Measurements from ENCODE around the gene USP31.
"Not testable (repeated sequence)": the region's sequence is repeated elsewhere in the genome, so short reads cannot be mapped to it uniquely, and the experiment has no call there.

The USP31 gene

DNA sequence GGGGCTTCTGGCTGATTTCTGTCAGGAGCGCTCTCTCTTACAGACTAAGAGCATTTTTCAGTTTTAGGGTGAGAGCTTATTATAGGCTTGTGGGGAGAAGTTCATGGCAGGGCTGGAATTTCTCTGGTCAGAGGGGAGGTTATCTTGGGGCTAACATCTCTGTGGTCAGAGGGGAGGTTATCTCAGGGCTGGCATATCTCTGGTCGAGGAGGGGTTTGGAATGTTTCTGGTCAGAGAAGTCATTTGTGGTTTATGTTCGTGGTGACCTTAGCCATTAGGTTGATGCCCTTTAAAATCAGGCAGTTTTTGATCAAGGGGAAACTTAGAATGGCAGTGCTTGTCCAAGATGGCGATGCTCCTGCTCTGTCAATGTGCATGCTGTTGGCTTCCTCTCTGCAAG is 10.8 kb upstream of the USP31 start:
- DNase-seq (ENCODE audit: low read depth in 2 of 3, low spot score in 1 of 3): no peak

- DNase-seq (ENCODE audit: low read depth in 2 of 3, low spot score in 1 of 3): no peak
Observed at GRCh38 chr16:23158114-23158513, 8.9 kb upstream of the USP31 start.

GRCh38 chr16:23156946-23157460 is 7.8 kb upstream of the USP31 start:
- DNase-seq (ENCODE audit: low read depth in 2 of 3, low spot score in 1 of 3): no peak

DNA sequence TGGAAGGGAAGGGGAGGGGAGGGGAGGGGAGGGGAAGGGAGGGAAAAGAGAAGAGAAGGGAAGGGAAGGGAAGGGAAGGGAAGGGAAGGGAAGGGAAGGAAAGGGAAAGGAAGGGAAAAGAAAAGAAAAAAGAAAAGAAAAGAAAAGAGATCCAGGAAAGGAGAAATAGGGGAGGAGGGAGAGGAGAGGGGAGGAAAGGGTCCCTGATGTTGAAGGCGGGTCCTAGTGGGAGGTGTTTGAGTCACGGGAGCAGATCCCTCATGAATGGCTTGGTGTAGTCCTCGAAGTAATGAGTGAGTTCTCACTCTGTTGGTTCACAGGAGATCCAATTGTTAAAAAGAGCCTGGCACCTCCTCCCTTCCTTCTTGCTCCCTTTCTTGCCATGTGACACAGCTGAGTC is 6.9 kb upstream of the USP31 start:
- no peak for DNase-seq (ENCODE audit: low read depth in 2 of 3, low spot score in 1 of 3)

DNA sequence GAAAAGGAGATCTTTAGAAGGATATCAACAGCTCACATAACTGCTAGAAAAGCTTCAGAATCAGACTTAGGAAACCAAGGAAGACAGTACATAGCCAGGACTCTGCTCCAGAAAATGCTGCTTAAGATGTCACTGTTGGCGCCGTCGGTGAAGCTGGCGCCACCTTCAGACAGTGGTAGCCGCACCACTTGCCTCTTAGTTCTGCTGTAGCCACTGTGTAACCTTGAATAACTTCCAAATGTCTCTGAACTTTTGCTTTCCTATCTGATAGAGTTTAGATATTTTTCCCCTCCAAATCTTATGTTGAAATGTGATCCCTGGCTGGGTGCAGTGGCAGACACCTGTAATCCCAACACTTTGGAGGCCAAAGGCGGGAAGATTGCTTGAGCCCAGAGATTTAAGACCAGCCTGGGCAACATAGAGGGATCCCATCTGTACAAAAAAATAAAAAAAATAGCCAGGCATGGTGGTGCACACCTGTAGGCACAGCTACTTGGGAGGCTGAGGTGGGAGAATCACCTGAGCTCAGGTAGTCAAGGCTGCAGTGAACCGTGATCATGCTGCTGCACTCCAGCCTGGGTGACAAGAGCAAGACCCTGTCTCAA is 6.3 kb upstream of the USP31 start:
- DNase-seq (ENCODE audit: low read depth in 2 of 3, low spot score in 1 of 3): no peak

GRCh38 chr16:23152386-23153178 is 3.3 kb upstream of the USP31 start:
- no peak for DNase-seq (ENCODE audit: low read depth in 2 of 3, low spot score in 1 of 3)

- no peak for DNase-seq (ENCODE audit: low read depth in 2 of 3, low spot score in 1 of 3)
Observed at GRCh38 chr16:23149993-23150364, 727 bp upstream of the USP31 start.

GRCh38 chr16:23148513-23149266 is 562 bp downstream of the USP31 start:
- DNase-seq (ENCODE audit: low read depth in 2 of 3, low spot score in 1 of 3): peak; percentile 12 to 35 (median 13)

DNA sequence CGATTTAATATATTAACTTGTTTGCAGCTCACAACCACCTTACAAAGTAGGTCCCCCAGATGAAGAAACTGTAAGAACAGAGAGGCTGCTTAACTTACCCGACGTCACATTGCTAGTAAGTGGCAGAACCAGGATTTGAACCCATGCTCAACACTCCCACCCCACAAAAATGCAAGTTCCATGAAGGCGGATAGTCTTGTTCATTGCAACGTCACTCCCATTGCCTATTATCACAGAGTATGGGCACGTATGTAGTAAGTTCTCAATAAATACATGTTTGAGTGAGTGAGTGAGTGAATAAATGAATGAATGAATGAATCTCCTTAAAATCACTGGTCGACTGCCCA is 1.1 kb downstream of the USP31 start:
- no peak for DNase-seq (ENCODE audit: low read depth in 2 of 3, low spot score in 1 of 3)

DNA sequence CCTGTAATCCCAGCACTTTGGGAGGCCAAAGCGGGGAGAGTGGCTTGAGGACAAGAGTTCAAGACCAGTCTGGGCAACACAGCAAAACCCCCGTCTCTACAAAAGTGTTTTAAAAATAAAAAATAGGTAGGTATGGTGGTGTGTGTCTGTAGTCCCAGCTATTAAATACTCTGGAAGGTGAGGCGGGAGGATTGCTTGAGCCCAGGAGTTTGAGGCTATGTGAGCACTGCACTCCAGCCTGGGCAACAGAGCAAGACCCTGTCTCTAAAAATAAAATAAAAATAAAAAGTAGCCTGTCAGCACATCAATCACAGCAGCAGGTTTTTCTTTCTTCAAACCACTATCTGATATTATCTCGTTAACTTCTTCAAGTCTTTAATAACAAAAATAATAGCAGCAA is 1.6 kb downstream of the USP31 start:
- DNase-seq (ENCODE audit: low read depth in 2 of 3, low spot score in 1 of 3): no peak

DNA sequence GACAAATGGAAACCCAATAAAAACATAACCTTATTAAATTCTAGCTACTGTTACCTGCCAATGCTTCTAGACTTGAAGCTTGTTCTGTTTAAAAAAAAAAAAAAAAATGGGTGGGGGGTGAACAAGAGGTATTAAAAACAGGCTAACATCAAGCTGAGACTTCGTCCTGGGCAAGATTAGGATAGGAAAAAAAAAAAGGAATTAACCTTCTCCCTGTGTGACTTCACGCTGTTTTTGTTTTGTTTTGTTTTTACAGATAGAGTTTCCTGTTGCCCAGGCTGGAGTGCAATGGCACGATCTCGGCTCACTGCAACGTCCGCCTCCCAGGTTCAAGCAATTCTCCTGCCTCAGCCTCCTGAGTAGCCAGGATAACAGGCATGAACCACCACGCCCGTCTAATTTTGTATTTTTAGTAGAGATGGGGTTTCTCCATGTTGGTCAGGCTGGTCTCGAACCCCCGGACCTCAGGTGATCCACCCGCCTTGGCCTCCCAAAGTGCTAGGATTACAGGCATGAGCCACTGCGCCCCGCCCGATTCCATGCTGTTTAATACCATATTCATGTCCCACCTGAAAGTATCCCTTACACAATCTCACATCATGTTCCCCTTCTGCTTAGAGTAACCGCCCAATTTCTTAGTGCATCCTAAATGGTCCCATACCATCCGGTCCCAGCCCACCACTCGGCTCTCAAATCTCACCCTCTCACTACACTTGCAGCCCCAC is 2.2 kb downstream of the USP31 start:
- DNase-seq (ENCODE audit: low read depth in 2 of 3, low spot score in 1 of 3): no peak

DNA sequence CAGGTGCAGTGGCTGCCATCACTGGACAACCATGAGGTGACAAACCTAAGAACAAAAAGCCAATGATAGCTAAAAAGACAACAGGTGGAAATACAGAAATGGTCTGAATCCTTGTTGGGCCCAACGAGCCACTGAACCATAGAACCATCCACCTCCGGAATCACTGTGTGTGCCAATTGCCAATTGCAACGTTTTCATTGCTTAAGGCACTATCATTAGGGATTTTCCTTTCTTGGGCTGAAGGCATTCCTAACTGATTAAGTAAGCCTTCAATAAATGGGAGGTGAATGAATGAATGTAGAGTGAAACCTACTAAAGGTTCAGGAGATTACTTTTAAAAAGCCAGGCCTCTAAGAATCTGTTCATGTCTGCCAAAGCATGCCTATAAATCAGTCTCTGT is 3.6 kb downstream of the USP31 start:
- no peak for DNase-seq (ENCODE audit: low read depth in 2 of 3, low spot score in 1 of 3)

- no peak for DNase-seq (ENCODE audit: low read depth in 2 of 3, low spot score in 1 of 3)
Observed at GRCh38 chr16:23145186-23145585, 4.1 kb downstream of the USP31 start.

DNA sequence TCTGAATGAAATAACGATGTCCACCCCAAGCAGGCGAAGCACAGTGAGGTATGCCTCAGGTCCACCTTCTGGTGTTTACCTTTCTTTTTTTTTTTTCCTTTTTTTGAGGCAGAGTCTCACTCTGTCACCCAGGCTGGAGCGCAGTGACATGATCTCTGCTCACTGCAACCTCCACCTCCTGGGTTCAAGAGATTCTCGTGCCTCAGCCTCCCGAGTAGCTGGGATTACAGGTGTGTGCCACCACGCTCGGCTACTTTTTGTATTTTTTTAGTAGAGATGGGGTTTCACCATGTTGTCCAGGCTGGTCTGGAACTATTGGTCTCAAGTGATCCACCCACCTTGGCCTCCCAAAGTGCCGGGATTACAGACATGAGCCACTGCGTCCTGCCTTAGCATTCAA is 4.9 kb downstream of the USP31 start:
- DNase-seq (ENCODE audit: low read depth in 2 of 3, low spot score in 1 of 3): not testable (repeated sequence)

GRCh38 chr16:23143391-23143790 is 5.9 kb downstream of the USP31 start:
- no peak for DNase-seq (ENCODE audit: low read depth in 2 of 3, low spot score in 1 of 3)

DNA sequence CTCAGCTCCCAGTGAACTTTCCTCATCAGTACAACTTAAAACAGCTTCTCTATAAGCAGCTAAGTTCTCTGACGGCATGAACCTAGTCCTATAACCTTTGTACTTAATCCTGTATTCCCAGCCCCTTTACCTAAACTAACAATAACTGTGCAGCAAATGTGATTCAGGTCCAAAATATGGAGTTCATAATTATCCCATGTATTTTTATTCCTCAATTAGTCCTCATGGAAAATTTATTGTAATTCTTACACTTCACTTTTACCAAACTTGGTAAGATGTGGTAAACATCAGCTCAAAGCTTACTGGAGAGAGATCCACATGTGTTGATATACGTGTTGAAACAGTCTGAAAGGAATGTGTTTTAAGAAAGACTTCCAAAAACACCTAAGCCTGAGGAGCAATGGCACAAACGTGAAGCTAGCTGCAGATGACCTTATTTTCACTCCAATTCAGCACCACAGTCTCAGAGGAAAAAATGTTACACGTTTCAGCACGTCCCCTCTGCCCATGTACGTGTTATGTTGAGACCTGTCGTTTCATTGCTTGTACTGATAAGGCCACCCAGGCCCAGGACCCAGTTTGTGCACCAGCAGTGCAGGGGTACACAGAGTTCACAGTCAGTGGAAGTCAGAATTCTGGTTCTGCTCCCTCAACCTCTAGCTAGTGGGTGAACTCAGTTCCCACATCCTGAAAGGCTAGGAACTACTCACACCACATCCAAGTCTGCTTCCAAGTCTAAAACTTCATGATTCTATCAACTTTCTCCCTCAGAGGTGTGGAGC is 7.1 kb downstream of the USP31 start:
- DNase-seq (ENCODE audit: low read depth in 2 of 3, low spot score in 1 of 3): no peak

GRCh38 chr16:23141500-23141899 is 7.8 kb downstream of the USP31 start:
- DNase-seq (ENCODE audit: low read depth in 2 of 3, low spot score in 1 of 3): no peak

DNA sequence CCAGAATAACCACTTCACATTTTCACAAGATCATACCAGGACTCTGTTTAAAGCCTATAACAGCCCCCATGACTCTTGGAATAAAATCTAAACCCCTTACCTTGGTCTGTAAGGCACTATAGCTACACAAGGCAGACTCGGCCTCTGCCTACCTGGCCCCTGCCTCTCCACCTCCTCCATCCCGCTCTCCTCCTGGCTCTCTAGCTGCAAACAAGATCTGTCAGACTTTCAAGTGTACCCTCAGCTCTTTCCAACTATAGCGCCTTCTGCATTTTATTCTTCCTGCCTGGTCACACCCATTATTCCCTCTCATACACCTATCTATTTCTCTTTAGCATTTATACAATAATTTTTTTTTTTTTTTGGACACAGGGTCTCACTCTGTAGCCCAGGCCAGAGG is 8.2 kb downstream of the USP31 start:
- DNase-seq (ENCODE audit: low read depth in 2 of 3, low spot score in 1 of 3): no peak

GRCh38 chr16:23140107-23140506 is 9.1 kb downstream of the USP31 start:
- DNase-seq (ENCODE audit: low read depth in 2 of 3, low spot score in 1 of 3): no peak

GRCh38 chr16:23137818-23138217 is 11.4 kb downstream of the USP31 start:
- DNase-seq (ENCODE audit: low read depth in 2 of 3, low spot score in 1 of 3): no peak

DNA sequence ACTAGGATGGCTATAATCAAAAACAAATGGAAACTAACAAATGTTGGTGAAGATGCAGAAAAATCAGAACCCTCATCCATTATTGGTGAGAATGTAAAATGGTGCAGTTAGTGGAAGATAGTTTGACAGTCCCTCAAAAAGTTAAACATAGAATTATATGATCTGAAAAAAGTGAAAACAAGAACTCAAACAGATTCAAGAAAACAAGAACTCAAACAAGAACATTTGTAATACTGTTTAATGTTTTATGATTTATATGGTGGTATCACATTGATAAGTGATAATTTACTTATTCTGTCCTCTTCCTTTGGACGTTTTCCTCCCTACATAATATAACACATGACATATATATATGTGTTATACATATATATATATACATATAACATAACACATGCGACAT is 12.0 kb downstream of the USP31 start:
- DNase-seq (ENCODE audit: low read depth in 2 of 3, low spot score in 1 of 3): no peak

Data from stimulated activated CD4-positive, alpha-beta T cell treated with anti-CD3 and anti-CD28 coated beads, Interleukin-12 subunit alpha, Interleukin-12 subunit beta, amount 100 ng/mL, for 48 hours (primary cell).